MM.1S (cell line): ENCODE data around the gene KRT78.

ENCODE experiments used
- DNase-seq: peaks from one replicate; pipeline ENCODE4 v3.0.0-alpha.2; 2015
- H2AFZ ChIP-seq: fragments of 300-600 bp; sonication (generic); 2 replicates; pipeline ENCODE4 v1.6.0; 2016; ENCODE audit warnings: antibody characterized with exemption, low read length
- H3F3A ChIP-seq: fragments of 300-600 bp; sonication (generic); 2 replicates; pipeline ENCODE4 v1.6.1; 2016; ENCODE audit warnings: mild to moderate bottlenecking, antibody characterized with exemption, low read length, moderate library complexity, mixed read lengths; ENCODE audit not compliant: insufficient read depth
- H3K27ac ChIP-seq: fragments of 300-600 bp; sonication (generic); 2 replicates; pipeline ENCODE4 v1.5.1; 2016; ENCODE audit warnings: mild to moderate bottlenecking, low read length
- H3K27me3 ChIP-seq: fragments of 300-600 bp; sonication (generic); replicated peaks from 2 replicates; pipeline ENCODE4 v1.6.0; 2016; ENCODE audit warnings: low read length; ENCODE audit not compliant: insufficient read depth
- H3K36me3 ChIP-seq: fragments of 300-600 bp; sonication (generic); replicated peaks from 2 replicates; pipeline ENCODE4 v1.6.1; 2016; ENCODE audit warnings: mild to moderate bottlenecking, low read length, mixed read lengths; ENCODE audit not compliant: insufficient read depth
- H3K4me1 ChIP-seq: fragments of 300-600 bp; sonication (generic); 2 replicates; pipeline ENCODE4 v1.6.1; 2016; ENCODE audit warnings: low read length, mixed read lengths
- H3K4me2 ChIP-seq: fragments of 300-600 bp; sonication (generic); 2 replicates; pipeline ENCODE4 v1.6.0; 2016; ENCODE audit warnings: low read depth, low read length
- H3K4me3 ChIP-seq: fragments of 300-600 bp; sonication (generic); 2 replicates; pipeline ENCODE4 v1.5.1; 2016; ENCODE audit warnings: low read length, mixed read lengths
- H3K79me2 ChIP-seq: fragments of 300-600 bp; sonication (generic); 2 replicates; pipeline ENCODE4 v1.6.1; 2016; ENCODE audit warnings: mixed run types, low read length, mixed read lengths
- H3K9ac ChIP-seq: fragments of 300-600 bp; sonication (generic); 2 replicates; pipeline ENCODE4 v1.6.1; 2016; ENCODE audit warnings: low read length, mixed read lengths
- H3K9me2 ChIP-seq: fragments of 300-600 bp; sonication (generic); replicated peaks from 2 replicates; pipeline ENCODE4 v1.6.1; 2016; ENCODE audit warnings: mild to moderate bottlenecking, low read length, mixed read lengths; ENCODE audit not compliant: insufficient read depth
- H3K9me3 ChIP-seq: fragments of 300-600 bp; sonication (generic); replicated peaks from 2 replicates; pipeline ENCODE4 v1.6.1; 2016; ENCODE audit warnings: mild to moderate bottlenecking, low read length, mixed read lengths; ENCODE audit not compliant: insufficient read depth
- H4K20me1 ChIP-seq: fragments of 300-600 bp; sonication (generic); 2 replicates; pipeline ENCODE4 v1.6.1; 2016; ENCODE audit warnings: mild to moderate bottlenecking, low read length, moderate library complexity, mixed read lengths; ENCODE audit not compliant: insufficient read depth
- EZH2 ChIP-seq: fragments of 300-600 bp; sonication (generic); optimal IDR thresholded peaks from 2 replicates; pipeline ENCODE3; 2017; ENCODE audit warnings: low read depth, mild to moderate bottlenecking, antibody characterized with exemption, low read length, mixed read lengths
- EZH2phosphoT487 ChIP-seq: fragments of 300-600 bp; sonication (generic); IDR thresholded peaks from 2 replicates; pipeline ENCODE4 v1.6.1; 2018; ENCODE audit warnings: antibody characterized with exemption, low read length
- TF ChIP-seq, protein P1 (sequence below): fragments of 300-600 bp; sonication (generic); IDR thresholded peaks from 2 replicates; pipeline ENCODE4 v1.5.1; 2016; ENCODE audit warnings: antibody characterized with exemption, low read length, mixed read lengths

The KRT78 gene

DNA sequence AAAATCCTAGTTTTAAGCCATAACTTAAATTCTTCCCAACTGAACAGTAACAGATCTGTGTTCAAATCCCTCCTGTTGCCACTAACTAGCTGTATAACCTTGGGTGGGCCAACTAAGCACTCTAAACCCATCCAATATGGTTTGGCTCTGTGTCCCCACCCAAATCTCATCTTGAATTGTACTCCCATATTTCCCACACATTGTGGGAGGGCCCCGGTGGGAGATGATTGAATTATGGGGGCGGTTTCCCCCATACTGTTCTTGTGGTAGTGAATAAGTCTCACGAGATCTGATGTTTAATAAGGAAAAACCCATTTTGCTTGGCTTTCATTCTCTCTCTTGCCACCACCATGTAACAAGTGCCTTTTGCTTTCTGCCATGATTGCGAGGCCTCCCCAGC, 33.6 kb downstream of the KRT78 start:
- TF ChIP-seq EZH2phosphoT487 (no peak), EZH2 (no peak)
- TF ChIP-seq, protein P1, sequence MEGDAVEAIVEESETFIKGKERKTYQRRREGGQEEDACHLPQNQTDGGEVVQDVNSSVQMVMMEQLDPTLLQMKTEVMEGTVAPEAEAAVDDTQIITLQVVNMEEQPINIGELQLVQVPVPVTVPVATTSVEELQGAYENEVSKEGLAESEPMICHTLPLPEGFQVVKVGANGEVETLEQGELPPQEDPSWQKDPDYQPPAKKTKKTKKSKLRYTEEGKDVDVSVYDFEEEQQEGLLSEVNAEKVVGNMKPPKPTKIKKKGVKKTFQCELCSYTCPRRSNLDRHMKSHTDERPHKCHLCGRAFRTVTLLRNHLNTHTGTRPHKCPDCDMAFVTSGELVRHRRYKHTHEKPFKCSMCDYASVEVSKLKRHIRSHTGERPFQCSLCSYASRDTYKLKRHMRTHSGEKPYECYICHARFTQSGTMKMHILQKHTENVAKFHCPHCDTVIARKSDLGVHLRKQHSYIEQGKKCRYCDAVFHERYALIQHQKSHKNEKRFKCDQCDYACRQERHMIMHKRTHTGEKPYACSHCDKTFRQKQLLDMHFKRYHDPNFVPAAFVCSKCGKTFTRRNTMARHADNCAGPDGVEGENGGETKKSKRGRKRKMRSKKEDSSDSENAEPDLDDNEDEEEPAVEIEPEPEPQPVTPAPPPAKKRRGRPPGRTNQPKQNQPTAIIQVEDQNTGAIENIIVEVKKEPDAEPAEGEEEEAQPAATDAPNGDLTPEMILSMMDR, result no peak
- Histone ChIP-seq H3K9ac (no peak overlapping the region), H3K9me2 (no peaks in the 10 kb centered on the region), H3K27ac (no peak overlapping the region), H2AFZ (no peak overlapping the region), H3K4me1 (no peaks in the 10 kb centered on the region), H3K4me3 (no peak overlapping the region), H4K20me1 (no peaks in the 10 kb centered on the region), H3F3A (no peaks in the 10 kb centered on the region), H3K4me2 (no peak overlapping the region), H3K27me3 (peaks cover 88% of the 10 kb centered on the region), H3K9me3 (no peaks in the 10 kb centered on the region), H3K79me2 (no peaks in the 10 kb centered on the region), H3K36me3 (no peaks in the 10 kb centered on the region)
- DNase-seq, result no peak

DNA sequence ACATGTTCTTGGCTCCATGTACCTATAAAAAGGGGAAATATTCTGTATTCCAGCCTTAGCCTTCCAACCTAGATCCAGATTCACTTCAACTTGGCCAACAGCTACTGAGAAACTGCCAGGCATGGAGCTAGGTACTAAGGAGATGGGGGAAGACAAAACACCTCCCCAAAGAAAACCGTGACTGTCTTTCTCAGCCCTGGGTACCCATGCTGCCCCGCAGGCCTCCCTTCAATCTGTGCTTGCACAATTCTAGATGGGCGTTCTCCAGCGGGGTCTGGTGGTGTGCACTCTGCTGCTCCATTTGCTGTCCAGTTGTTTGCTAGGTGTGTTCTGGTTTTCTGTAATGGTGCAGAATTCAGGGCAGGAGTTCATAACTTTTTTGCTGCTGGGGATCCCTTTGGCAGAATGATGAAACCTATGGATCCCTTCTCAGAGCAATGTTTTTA, 34.1 kb downstream of the KRT78 start:
- no peak overlapping the region for H3K4me2 ChIP-seq
- H3K79me2 ChIP-seq, result no peaks in the 10 kb centered on the region
- H3K4me1 ChIP-seq, result no peaks in the 10 kb centered on the region
- no peaks in the 10 kb centered on the region for H3K9me3 ChIP-seq
- no peak overlapping the region for H2AFZ ChIP-seq
- peaks cover 85% of the 10 kb centered on the region for H3K27me3 ChIP-seq
- no peak overlapping the region for H3K4me3 ChIP-seq
- H3K9ac ChIP-seq, result no peak overlapping the region
- no peaks in the 10 kb centered on the region for H3F3A ChIP-seq
- DNase-seq, result no peak
- TF ChIP-seq, protein P1, result no peak
- TF ChIP-seq EZH2phosphoT487 (no peak), EZH2 (no peak)
- H4K20me1 ChIP-seq, result no peaks in the 10 kb centered on the region
- no peaks in the 10 kb centered on the region for H3K9me2 ChIP-seq
- no peaks in the 10 kb centered on the region for H3K36me3 ChIP-seq
- H3K27ac ChIP-seq, result no peak overlapping the region

DNA sequence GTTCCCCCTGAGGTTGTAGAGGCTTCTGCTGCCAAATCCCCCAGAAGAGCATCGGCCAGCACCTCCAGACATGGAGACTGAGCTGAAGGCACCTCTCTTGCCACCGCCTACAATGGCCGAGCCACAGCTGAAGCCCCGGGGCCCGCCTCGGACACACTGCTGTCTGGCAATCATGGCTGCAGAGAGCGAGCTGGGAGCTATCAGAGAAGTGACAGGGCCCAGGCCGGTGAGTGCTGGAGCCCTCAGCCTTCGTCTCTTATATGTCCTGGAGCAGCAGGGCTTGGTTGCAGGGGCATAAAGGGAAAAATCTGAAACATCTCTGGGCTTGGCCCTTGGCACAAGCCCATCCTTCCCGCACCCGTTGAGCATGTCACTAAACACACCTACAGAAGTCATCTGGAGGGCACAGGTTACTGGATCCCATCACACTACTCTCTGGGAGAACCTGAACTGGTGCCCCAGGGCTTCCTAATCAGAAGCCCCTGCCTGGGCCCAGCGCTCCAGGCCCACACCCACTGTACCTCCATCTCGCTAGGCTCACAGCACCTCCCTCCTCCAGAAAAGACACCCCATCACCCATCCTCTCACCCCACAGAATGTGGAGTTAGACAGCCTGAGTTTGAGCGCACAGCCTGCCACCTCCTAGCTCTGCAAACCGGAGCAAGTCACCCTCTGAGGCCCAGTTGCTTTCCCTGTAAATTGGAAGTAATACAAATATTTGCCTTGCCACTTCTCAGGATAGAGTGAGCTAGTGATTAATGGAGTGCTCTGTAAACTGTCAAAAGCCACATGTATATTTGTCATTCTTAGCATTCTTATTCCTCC, 34.7 kb downstream of the KRT78 start, which contains the start of gene KRT4:
Gene KRT4 (minus strand): TSS at position 232 of the 825 bp plus-strand sequence. CDS start 58 bp downstream, at position 174.
- DNase-seq, result no peak

More for the DNA sequence above, 34.7 kb downstream of the KRT78 start, which contains the start of gene KRT4:
- H3K9ac ChIP-seq, result no peak within 1 kb of the TSS
- no peaks in the 10 kb centered on the region for H3K4me1 ChIP-seq
- no peaks in the 10 kb centered on the region for H3K9me3 ChIP-seq
- no peaks in the 10 kb centered on the region for H3K9me2 ChIP-seq
- no peaks in the 10 kb centered on the region for H4K20me1 ChIP-seq
- H3K27ac ChIP-seq, result no peak within 1 kb of the TSS
- H3K79me2 ChIP-seq, result no peaks in the 10 kb centered on the region
- H3K36me3 ChIP-seq, result no peaks in the 10 kb centered on the region
- H3K4me3 ChIP-seq, result no peak within 1 kb of the TSS
- TF ChIP-seq EZH2phosphoT487 (no peak), EZH2 (no peak)
- H3K27me3 ChIP-seq, result peaks cover 85% of the 10 kb centered on the region
- H2AFZ ChIP-seq, result no peak within 1 kb of the TSS
- no peaks in the 10 kb centered on the region for H3F3A ChIP-seq
- no peak within 1 kb of the TSS for H3K4me2 ChIP-seq
